IMR-90 (cell line): Measurements from ENCODE around the gene NPC1. TPM values are rescaled to one million over a fixed set of nuclear protein-coding genes. Genes with fewer than 3 reads are reported as not detected.

Source experiments
- ATAC-seq: fragments of 200-7000 bp; cut with Tn5 transposase; 2 replicates; pipeline ENCODE4 v1.9.1; 2020; ENCODE audit warnings: low read depth, mild to moderate bottlenecking, moderate library complexity
- BruUV-seq: library from RNA; stranded (reverse); fragments of 400-500 nt; replicated peaks from 2 replicates; lab custom pipeline; 2021; lab: Mats Ljungman, UMichigan
- CTCF ChIA-PET: fragments of 300-600 bp; formaldehyde crosslinking; extraction: SDS; loops from one replicate; lab custom pipeline; 2021; ENCODE audit warnings: antibody characterized with exemption; lab: Yijun Ruan, JAX
- POLR2A ChIA-PET: fragments of 300-600 bp; sonication (Branson Sonifier 250); formaldehyde crosslinking; loops from one replicate; lab custom pipeline; 2022; ENCODE audit warnings: antibody characterized with exemption; ENCODE audit not compliant: unreplicated experiment; lab: Charles Lee
- DNase-seq: peaks from one replicate; pipeline ENCODE4 v3.0.0; 2013
- H2AFZ ChIP-seq: replicated peaks from 2 replicates; pipeline ENCODE3; 2013; ENCODE audit warnings: low read length, mild to moderate bottlenecking; ENCODE audit not compliant: poor library complexity
- H2AK5ac ChIP-seq: 2 replicates; pipeline ENCODE4 v1.6.1; 2013; ENCODE audit warnings: low read depth, low read length, inconsistent platforms
- H2AK9ac ChIP-seq: replicated peaks from 2 replicates; pipeline ENCODE3; 2013; ENCODE audit warnings: mild to moderate bottlenecking, low read depth, low read length, moderate library complexity; ENCODE audit not compliant: poor library complexity
- H2BK120ac ChIP-seq: 2 replicates; pipeline ENCODE4 v1.6.1; 2013; ENCODE audit warnings: low read depth, low read length, inconsistent platforms
- H2BK15ac ChIP-seq: 3 replicates; pipeline ENCODE4 v1.6.1; 2013; ENCODE audit warnings: low read depth, low read length, inconsistent platforms
- H2BK20ac ChIP-seq: 2 replicates; pipeline ENCODE4 v1.6.1; 2013; ENCODE audit warnings: low read depth, mild to moderate bottlenecking, inconsistent platforms, low read length, moderate library complexity
- H2BK5ac ChIP-seq: 2 replicates; pipeline ENCODE4 v1.6.1; 2013; ENCODE audit warnings: mild to moderate bottlenecking, low read depth, low read length, inconsistent platforms; ENCODE audit not compliant: poor library complexity, severe bottlenecking
- H3K14ac ChIP-seq: replicated peaks from 2 replicates; pipeline ENCODE4 v1.6.1; 2013; ENCODE audit warnings: low read depth, low read length, inconsistent platforms
- H3K18ac ChIP-seq: 2 replicates; pipeline ENCODE4 v1.6.1; 2013; ENCODE audit warnings: low read depth, low read length, control low read depth
- H3K23ac ChIP-seq: 2 replicates; pipeline ENCODE4 v1.6.1; 2013; ENCODE audit warnings: low read depth, low read length, inconsistent platforms
- H3K27ac ChIP-seq: 2 replicates; pipeline ENCODE4 v1.5.1; 2013; ENCODE audit warnings: mild to moderate bottlenecking, control low read depth, low read length; ENCODE audit not compliant: insufficient read depth
- H3K27me3 ChIP-seq: 2 replicates; pipeline ENCODE4 v1.6.1; 2013; ENCODE audit warnings: low read length; ENCODE audit not compliant: control insufficient read depth, insufficient read depth
- H3K36me3 ChIP-seq: 2 replicates; pipeline ENCODE4 v1.6.1; 2013; ENCODE audit warnings: low read length, mixed read lengths; ENCODE audit not compliant: control insufficient read depth, insufficient read depth
- H3K4ac ChIP-seq: 2 replicates; pipeline ENCODE4 v1.6.1; 2013; ENCODE audit warnings: low read depth, low read length, inconsistent platforms
- H3K4me1 ChIP-seq: 2 replicates; pipeline ENCODE4 v1.6.1; 2013; ENCODE audit warnings: low read length, mixed read lengths; ENCODE audit not compliant: control insufficient read depth, insufficient read depth
- H3K4me2 ChIP-seq: 2 replicates; pipeline ENCODE4 v1.6.1; 2013; ENCODE audit warnings: low read depth, mild to moderate bottlenecking, control low read depth, low read length, moderate library complexity
- H3K4me3 ChIP-seq: 2 replicates; pipeline ENCODE4 v1.5.1; 2013; ENCODE audit warnings: low read depth, mild to moderate bottlenecking, control low read depth, low read length, moderate library complexity; ENCODE audit not compliant: insufficient read depth
- H3K56ac ChIP-seq: 2 replicates; pipeline ENCODE4 v1.6.1; 2013; ENCODE audit warnings: low read length, inconsistent platforms; ENCODE audit not compliant: insufficient read depth; ENCODE audit errors: extremely low read depth
- H3K79me1 ChIP-seq, 2 experiments: 2 replicates each; pipeline ENCODE4 v1.6.1; 2013; ENCODE audit warnings: low read length in 2 of 2, inconsistent platforms in 1 of 2, low read depth in 1 of 2
- H3K9ac ChIP-seq: 2 replicates; pipeline ENCODE4 v1.6.1; 2013; ENCODE audit warnings: low read depth, low read length, control low read depth
- H3K9me1 ChIP-seq: 2 replicates; pipeline ENCODE4 v1.6.1; 2013; ENCODE audit warnings: low read length, inconsistent platforms; ENCODE audit not compliant: insufficient read depth
- H3K9me3 ChIP-seq: 2 replicates; pipeline ENCODE4 v1.6.1; 2013; ENCODE audit warnings: low read length; ENCODE audit not compliant: control insufficient read depth, insufficient read depth
- H4K20me1 ChIP-seq: 2 replicates; pipeline ENCODE4 v1.6.1; 2013; ENCODE audit warnings: low read length, inconsistent platforms; ENCODE audit not compliant: insufficient read depth
- H4K5ac ChIP-seq: 2 replicates; pipeline ENCODE4 v1.6.1; 2013; ENCODE audit warnings: mild to moderate bottlenecking, low read depth, low read length, control low read depth
- H4K8ac ChIP-seq, 2 experiments: 2 replicates each; pipeline ENCODE4 v1.6.1; 2013; ENCODE audit warnings: low read depth in 2 of 2, low read length in 2 of 2, control low read depth in 1 of 2, inconsistent platforms in 1 of 2
- H4K91ac ChIP-seq: 2 replicates; pipeline ENCODE4 v1.6.1; 2013; ENCODE audit warnings: low read depth, low read length, inconsistent platforms; ENCODE audit not compliant: insufficient read depth
- BHLHE40 ChIP-seq: fragments of 150-350 bp; IDR thresholded peaks from 2 replicates; pipeline ENCODE4 v1.6.1; 2016; ENCODE audit warnings: mild to moderate bottlenecking, low read depth, low read length
- CEBPB ChIP-seq: IDR thresholded peaks from 2 replicates; pipeline ENCODE4 v1.6.1; 2012; ENCODE audit warnings: low read depth, low read length, improper control_type of control experiment
- CHD1 ChIP-seq: IDR thresholded peaks from 2 replicates; pipeline ENCODE4 v1.6.1; 2012; ENCODE audit warnings: low read depth, low read length, improper control_type of control experiment
- CTCF ChIP-seq: conservative IDR thresholded peaks from 2 replicates; pipeline ENCODE4 v1.5.1; 2012; ENCODE audit warnings: mild to moderate bottlenecking, low read depth, low read length, improper control_type of control experiment
- ELK1 ChIP-seq: fragments of 150-350 bp; IDR thresholded peaks from 2 replicates; pipeline ENCODE4 v1.6.1; 2016; ENCODE audit warnings: low read depth, mild to moderate bottlenecking, low read length, moderate library complexity, borderline replicate concordance
- FOS ChIP-seq: fragments of 150-350 bp; IDR thresholded peaks from 2 replicates; pipeline ENCODE4 v1.6.1; 2016; ENCODE audit warnings: low read depth, low read length
- MAFK ChIP-seq: IDR thresholded peaks from 2 replicates; pipeline ENCODE4 v1.6.1; 2012; ENCODE audit warnings: low read depth, low read length, improper control_type of control experiment
- MAZ ChIP-seq: IDR thresholded peaks from 2 replicates; pipeline ENCODE4 v1.6.1; 2012; ENCODE audit warnings: low read depth, mild to moderate bottlenecking, low read length, improper control_type of control experiment, moderate library complexity, borderline replicate concordance
- NFE2L2 ChIP-seq: fragments of 150-350 bp; IDR thresholded peaks from 2 replicates; pipeline ENCODE4 v1.6.1; 2016; ENCODE audit warnings: low read depth, mild to moderate bottlenecking, low read length
- POLR2A ChIP-seq: IDR thresholded peaks from 2 replicates; pipeline ENCODE4 v1.6.1; 2012; ENCODE audit warnings: mild to moderate bottlenecking, low read depth, low read length
- RAD21 ChIP-seq: IDR thresholded peaks from 2 replicates; pipeline ENCODE4 v1.6.1; 2012; ENCODE audit warnings: low read length, improper control_type of control experiment
- RCOR1 ChIP-seq: IDR thresholded peaks from 2 replicates; pipeline ENCODE4 v1.6.1; 2012; ENCODE audit warnings: mild to moderate bottlenecking, low read length, improper control_type of control experiment; ENCODE audit not compliant: insufficient replicate concordance
- RFX5 ChIP-seq: IDR thresholded peaks from 2 replicates; pipeline ENCODE4 v1.8.0; 2012; ENCODE audit warnings: low read depth, mild to moderate bottlenecking, low read length, moderate library complexity
- SMC3 ChIP-seq: fragments of 150-350 bp; IDR thresholded peaks from 2 replicates; pipeline ENCODE4 v1.6.1; 2016; ENCODE audit warnings: low read depth, mild to moderate bottlenecking, antibody characterized with exemption, low read length, moderate library complexity
- USF2 ChIP-seq: fragments of 150-350 bp; IDR thresholded peaks from 2 replicates; pipeline ENCODE4 v1.6.1; 2017; ENCODE audit warnings: mild to moderate bottlenecking, antibody characterized with exemption, low read length, low read depth
- WGBS, 2 experiments: methylation state at CpG; one replicate each; pipeline versions ENCODE4 v1.1.5 to v1.1.7; 2013; ENCODE audit warnings: missing lambda C conversion rate in 2 of 2; ENCODE audit not compliant: insufficient read length in 1 of 2; ENCODE audit errors: extremely low coverage in 2 of 2; 5-methylcytosine and 5-hydroxymethylcytosine counted together
- dilution Hi-C: fragments of 300-500 bp; cut with HindIII; formaldehyde crosslinking; loops from one replicate; pipeline ENCODE4 v1.14.3; 2018; ENCODE audit warnings: low sequenced_read_pairs; ENCODE audit not compliant: unreplicated experiment
- in situ Hi-C: fragments of 300-500 bp; cut with MboI; formaldehyde crosslinking; loops from 3 replicates; pipeline ENCODE4 v1.14.3; 2019; ENCODE audit warnings: low sequenced_read_pairs, inconsistent platforms, mixed read lengths
- intact Hi-C: fragments of 100-400 bp; cut with micrococcal nuclease; formaldehyde crosslinking; loops from 2 replicates; pipeline ENCODE4 v1.10.0; 2022
- polyA plus RNA-seq, 3 experiments: library from polyadenylated mRNA; depleted of rRNA; stranded (reverse); fragments of >200 nt; gene quantifications; 2 replicates each; pipeline ENCODE4 v1.2.3, GENCODE V29; 2012; ENCODE audit warnings: low replicate concordance in 1 of 3
- total RNA-seq: library from RNA; depleted of rRNA; stranded (reverse); fragments of >200 nt; gene quantifications from 2 replicates; pipeline ENCODE4 v1.2.3, GENCODE V29; 2012

NPC1 gene
- total and polyA plus RNA-seq, 2 of the 4 experiments (the other 2 are of a cell fraction) = 7.5 to 7.9 TPM

- no peak overlapping the region for H2BK15ac ChIP-seq
- H4K5ac ChIP-seq = no peak overlapping the region
- H2AFZ ChIP-seq = no peak overlapping the region
- no peak overlapping the region for H3K4ac ChIP-seq
- peaks cover 13% of the 10 kb centered on the region for H3K4me1 ChIP-seq
- no peak overlapping the region for H2BK5ac ChIP-seq
- no peak overlapping the region for H3K14ac ChIP-seq
- POLR2A ChIA-PET = no interaction called here
- no peak overlapping the region for H3K18ac ChIP-seq
- DNase-seq = no peak
- no peak overlapping the region for H3K56ac ChIP-seq
- peaks cover 6% of the 10 kb centered on the region for H3K27me3 ChIP-seq
- no peaks in the 10 kb centered on the region for H3K79me1 ChIP-seq
- in situ Hi-C loops (no loop called here), intact Hi-C loops (no loop called here), dilution Hi-C loops (no loop called here)
- no peak overlapping the region for H2AK5ac ChIP-seq
- no peak overlapping the region for H2BK120ac ChIP-seq
- no peak overlapping the region for H4K91ac ChIP-seq
- no peaks in the 10 kb centered on the region for H3K9me1 ChIP-seq
- H3K27ac ChIP-seq = no peak overlapping the region
- no peak for TF ChIP-seq RFX5
- no peak for TF ChIP-seq FOS
- no peak for TF ChIP-seq USF2
- no peak for TF ChIP-seq POLR2A
- TF ChIP-seq MAZ = no peak
- no peak for TF ChIP-seq SMC3
- TF ChIP-seq CHD1 = no peak
- no peak for TF ChIP-seq MAFK
- TF ChIP-seq RAD21 = no peak
- TF ChIP-seq ELK1 = no peak
- no peak for TF ChIP-seq BHLHE40
- TF ChIP-seq NFE2L2 = no peak
- TF ChIP-seq CEBPB = no peak
- TF ChIP-seq CTCF = no peak
- TF ChIP-seq RCOR1 = no peak
- no CpG with 5 or more reads among the region's 2 CpGs for WGBS, 2 experiments
- H3K9ac ChIP-seq = no peak overlapping the region
- H4K20me1 ChIP-seq = no peaks in the 10 kb centered on the region
- no peak overlapping the region for H2AK9ac ChIP-seq
- CTCF ChIA-PET = no interaction called here
- no peak overlapping the region for H2BK20ac ChIP-seq
- no TSS peak for BruUV-seq
- H4K8ac ChIP-seq = no peak overlapping the region
- no peak overlapping the region for H3K23ac ChIP-seq
- no peak overlapping the region for H3K4me2 ChIP-seq
- no peak for ATAC-seq
- no peaks in the 10 kb centered on the region for H3K9me3 ChIP-seq
- no peak overlapping the region for H3K4me3 ChIP-seq
- no peaks in the 10 kb centered on the region for H3K36me3 ChIP-seq
Measured at GRCh38 chr18:23614413-23614812, 28.1 kb upstream of the NPC1 start.
